GM19372 (cell line): ENCODE data around the gene ZFR2.
"Not testable (repeated sequence)": the region's sequence is repeated elsewhere in the genome, so short reads cannot be mapped to it uniquely, and the experiment has no call there.

ENCODE experiments used
- ATAC-seq: cut with Tn5 transposase; IDR thresholded peaks from one replicate; pipeline ENCODE4 v1.9.1; 2021; ENCODE audit warnings: mild to moderate bottlenecking, low read depth, moderate library complexity; ENCODE audit not compliant: unreplicated experiment

ZFR2 gene

GRCh38 chr19:3879656-3880055 is 10.8 kb upstream of the ZFR2 start:
- no peak for ATAC-seq

DNA sequence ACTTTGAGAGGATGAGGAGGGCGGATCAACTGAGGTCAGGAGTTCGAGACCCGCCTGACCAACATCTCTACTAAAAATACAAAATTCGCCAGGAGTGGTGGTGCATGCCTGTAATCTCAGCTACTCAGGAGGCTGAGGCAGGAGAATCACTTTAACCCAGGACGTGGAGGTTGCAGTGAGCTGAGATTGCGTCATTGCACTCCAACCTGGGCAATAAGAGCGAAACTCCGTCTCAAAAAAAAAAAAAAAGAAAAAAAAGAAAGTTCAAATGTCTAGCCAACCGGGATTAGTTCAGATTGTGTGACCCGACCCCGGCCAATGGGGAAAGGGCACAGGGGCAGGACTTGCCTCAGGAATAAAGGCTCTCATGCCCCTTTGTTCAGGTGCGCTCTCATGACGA is 5.9 kb upstream of the ZFR2 start:
- ATAC-seq, result not testable (repeated sequence)

GRCh38 chr19:3873151-3873550 is 4.3 kb upstream of the ZFR2 start:
- ATAC-seq, result no peak

DNA sequence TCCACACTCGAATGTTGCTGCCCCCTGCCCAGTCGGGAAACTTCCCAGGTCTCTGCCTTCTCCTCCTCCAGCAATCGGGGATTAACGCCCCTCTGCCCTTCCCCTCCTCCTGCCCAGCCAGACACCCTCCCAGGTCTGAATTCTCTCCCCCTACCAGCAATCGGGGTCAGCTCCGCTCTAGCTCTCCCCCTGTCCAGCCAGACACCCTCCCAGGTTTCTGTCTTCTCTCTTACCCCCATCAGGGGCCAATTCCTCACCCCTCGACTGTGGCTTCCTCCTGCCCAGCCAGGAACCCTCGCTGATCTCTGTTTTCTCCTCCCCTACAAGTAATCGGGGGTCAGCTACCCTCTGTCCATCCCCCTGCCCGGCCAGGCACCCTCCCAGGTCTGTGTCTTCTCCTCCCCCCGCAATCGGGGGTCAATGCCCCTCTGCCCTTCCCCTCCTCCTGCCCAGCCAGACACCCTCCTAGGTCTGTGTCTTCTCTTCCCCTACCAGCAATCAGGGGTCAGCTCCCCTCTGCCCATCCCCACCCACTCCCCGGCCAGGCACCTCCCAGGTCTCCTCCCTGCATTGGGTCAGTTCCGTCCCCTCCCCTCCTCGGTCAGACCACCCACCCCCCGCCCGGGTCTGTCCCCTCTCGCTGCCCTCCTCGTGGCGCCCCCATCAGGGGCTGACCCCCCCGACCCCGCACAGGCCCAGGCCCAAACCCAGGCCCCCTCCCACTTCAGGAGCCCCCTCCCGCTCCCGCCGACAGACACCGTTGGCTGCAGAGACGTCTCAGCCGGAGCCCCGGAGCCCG is 668 bp downstream of the ZFR2 start:
- ATAC-seq, result no peak

DNA sequence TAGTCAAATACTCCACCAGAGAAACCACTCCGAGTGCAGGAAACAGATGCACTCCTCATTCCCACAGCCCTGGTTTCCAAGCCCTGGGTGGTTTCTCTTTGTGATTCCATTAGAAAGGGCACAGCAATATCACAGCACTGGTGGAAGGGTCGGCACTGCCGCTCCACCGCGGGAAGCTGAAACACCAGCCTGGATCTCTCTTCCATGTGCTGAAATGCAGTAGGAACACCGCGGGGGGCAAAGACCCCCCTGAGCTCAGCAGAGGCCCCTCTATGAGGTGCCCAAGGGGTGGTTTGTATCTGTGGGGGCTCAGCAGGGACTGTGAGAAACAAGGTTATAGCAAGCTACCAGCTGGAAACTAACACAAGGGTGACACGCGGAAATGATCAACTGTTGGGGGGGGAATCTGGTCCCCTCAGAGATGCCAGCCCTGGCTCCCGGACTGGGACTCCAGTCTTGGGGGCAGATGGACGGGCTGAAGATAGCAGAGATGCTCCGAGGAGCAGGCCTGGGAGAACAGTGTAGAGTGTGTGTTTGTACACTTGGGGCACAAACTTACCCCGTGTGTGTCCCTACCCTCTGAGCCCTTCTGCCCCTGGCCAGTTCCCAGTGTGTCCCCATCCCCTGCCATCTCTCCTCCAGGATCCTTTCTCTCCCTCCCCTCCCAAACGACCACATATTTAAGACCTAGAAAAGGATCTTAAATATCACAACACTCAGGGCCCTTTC is 1.8 kb downstream of the ZFR2 start:
- ATAC-seq, result no peak

DNA sequence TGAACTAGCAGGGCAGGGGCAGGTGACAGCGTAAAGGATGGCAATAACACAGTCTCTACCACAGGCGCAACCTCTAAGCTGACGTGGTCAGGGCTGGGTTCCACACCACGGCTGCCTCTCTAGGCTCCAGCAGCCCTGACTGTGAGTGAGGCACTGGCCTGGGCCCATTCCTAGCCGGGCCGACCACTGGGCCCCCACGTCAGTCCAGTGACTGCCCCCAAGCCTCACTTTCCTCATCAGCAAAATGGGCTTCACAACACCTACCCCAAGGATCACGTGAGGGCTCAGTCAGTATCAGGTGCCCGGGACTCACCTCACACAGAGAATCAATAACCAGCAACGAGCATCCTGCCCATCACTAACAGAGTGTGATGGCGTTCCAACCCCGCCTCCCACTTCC is 5.2 kb downstream of the ZFR2 start:
- no peak for ATAC-seq

DNA sequence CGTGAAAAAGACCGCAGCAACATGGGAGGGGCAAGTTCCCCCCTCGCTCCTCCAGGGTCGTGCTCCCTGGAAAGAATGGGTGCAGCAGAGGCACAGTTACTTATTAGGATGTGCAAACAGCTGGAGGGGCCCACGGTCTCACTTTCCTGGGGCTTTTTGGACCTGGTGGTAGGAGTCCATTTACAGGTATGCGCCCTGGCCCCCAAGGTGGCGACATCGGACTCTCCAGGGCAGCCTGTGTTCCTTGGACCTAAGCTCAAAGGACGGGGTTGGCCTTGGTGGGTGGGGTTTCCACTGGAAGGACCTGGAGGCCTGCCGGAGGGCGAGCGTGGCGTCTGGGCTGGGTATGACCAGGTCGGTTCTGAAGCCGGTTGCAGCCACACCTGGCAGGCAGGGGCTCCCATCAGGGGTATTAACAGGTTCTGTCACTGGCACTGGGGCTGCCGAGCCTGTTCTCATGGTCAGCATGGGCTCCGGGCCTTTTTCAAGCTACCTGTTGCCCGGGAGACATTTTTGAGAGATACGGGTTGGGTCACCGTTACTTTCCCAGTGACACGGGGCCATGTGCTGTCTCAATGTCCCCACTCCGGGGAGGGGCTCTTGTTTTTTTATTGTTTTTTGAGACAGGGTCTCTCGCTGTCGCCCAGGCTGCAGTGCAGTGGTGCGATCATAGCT is 5.9 kb downstream of the ZFR2 start:
- no peak for ATAC-seq

DNA sequence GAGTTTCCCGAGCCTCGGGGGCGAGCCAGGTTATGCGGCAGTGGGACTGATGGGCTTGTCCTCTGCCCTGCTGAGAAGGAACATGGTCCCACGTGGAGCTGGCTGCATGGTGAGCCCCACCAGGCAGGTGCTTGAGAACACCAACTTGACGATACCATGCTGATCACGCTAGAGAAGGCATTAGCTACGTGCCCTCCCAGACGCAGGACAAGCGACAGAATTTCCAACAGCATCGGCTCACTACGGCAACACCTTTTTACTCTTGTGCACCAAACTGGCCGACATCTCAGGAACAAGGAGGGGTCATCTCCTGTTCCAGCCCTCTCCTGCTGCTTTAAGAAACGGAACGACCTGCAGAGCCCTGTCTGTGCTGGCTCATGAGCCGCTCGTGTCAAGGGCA is 8.3 kb downstream of the ZFR2 start:
- ATAC-seq, result no peak

GRCh38 chr19:3857449-3858003 is 11.3 kb downstream of the ZFR2 start:
- no peak for ATAC-seq

GRCh38 chr19:3855320-3855719 is 13.5 kb downstream of the ZFR2 start:
- ATAC-seq, result no peak

DNA sequence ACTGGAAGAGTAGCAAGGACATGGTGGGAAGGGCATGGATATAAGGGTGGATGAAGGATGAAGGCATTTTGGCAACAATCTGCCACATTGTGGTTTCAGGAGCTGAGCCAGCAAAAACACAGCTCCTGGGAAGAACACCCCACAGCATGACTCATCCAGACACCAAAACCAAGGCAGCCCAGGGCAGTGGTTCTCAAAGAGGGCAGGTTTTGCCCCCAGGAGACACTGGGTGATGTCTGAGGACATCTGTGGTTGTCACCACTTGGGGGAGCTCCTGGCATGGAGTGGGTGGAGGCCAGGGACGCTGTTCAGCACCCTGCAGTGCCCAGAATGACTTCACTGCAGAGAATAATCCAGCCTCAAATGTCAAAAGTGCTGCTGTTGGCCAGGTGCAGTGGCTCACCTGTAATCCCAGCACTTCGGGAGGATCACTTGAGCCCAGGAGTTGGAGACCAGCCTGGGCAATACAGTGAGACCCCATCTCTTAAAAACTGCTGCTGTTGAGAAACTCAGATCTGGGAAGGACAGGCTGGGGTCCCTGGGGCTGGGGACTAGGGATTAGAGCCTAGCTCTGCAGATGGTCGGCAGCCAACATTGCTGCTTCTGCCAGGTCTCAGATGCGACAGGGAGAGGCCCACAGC is 16.1 kb downstream of the ZFR2 start:
- ATAC-seq, result no peak

GRCh38 chr19:3852177-3852511 is 16.7 kb downstream of the ZFR2 start:
- ATAC-seq, result no peak

DNA sequence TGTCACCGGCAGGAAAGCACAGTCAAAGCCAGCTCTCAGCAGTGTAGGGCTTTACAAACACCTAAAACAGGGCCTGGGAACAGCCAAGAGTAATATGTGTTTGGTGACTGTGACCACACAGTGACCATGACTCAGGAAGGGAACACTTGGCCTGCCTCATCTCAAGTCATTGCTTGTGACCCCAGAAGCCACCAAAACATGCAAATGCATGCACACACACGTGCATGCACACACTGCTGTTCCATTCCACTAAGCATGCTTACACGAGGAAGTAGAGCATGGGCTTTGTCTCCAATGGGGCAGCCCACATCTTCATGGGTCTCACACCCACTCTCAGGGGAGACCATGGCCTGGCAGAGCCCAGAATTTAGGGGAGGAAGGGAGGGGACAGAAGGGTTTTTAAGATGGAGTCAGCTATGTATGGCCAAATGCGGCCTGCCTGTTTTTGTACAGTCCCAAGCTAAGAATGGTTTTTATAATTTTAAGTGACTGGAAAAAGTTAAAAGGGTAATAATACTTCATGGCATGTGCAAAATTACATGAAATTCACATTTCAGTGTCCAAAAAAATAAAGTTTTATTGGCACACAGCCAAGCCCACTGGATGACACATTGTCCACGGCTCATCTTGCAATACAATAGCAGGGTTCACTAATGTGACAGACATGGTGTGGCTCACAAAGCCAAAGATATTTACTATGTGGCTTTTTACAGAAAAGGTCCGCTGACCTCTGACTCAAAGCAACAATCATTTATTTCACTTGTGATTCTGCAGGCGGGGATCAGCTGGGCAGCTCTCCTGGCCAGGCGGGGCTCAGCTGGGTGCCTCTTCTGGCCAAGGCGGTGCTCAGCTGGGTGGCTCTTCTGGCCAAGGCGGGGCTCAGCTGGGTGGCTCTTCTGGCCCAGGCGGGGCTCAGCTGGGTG is 17.3 kb downstream of the ZFR2 start:
- no peak for ATAC-seq

- ATAC-seq, result no peak
Measured at GRCh38 chr19:3850320-3850972, 18.4 kb downstream of the ZFR2 start.

GRCh38 chr19:3849787-3850186 is 19.1 kb downstream of the ZFR2 start:
- ATAC-seq, result no peak

DNA sequence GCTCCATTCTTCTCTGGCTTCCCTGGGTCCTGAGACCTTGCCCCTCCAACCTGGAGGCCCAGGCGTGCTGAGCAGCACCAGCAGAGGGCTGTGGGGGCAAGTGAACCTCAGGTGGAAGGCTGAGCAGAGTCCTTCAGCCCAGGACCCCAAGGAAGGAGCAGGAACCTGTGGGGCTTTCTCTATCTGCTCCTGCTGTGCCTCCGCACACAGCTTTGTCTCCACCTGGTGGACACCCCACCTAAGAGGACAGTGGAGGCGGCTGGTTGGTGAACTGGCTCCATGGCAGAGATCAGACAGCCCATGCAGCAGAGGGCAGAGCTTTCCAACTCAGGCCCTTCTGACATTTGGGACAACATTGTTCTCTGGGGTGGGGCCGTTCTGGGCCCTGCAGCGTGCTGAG is 19.7 kb downstream of the ZFR2 start:
- ATAC-seq, result no peak

DNA sequence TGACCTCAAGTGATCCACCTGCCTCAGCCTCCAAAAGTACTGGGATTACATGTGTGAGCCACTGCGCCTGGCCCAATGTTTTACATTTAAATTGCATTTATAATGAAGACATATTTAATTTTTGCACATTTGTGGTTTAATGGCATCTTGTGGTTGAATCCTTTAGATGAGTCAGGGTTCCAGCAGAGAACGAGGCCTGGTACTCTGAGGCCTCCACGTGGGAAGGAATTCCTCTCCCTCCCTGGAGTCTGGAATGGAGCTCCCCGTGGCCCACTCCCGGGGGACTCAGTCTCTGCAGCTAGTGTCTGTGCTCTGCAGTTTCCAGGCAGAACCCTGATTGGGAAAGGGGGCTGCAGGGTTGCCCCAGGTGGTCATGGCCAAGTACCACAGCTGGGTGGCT is 24.2 kb downstream of the ZFR2 start:
- no peak for ATAC-seq

- no peak for ATAC-seq
Measured at GRCh38 chr19:3842948-3843347, 25.9 kb downstream of the ZFR2 start.

DNA sequence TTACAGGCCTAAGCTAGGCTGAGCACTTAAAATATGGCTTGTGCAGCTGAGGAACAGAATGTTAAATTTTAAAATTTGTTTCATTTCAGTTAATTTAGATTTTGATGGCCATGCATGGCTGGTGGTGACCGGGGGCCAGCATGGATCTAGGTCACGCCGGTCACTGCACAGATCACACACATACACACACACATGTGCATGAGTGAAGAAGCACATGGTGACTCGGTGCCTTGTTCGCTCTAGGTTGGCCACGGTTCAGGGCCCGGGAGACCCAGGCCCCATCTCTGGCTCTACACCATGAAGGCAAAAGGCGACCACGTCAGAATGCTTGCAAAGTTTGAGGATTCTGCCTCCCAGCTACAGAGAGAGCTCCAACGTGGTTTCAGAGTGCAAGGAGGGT is 28.0 kb downstream of the ZFR2 start:
- no peak for ATAC-seq
